ENCODE data around the gene TXNRD1.

The TXNRD1 gene

GRCh38 chr12:104360983-104361707 is 145.6 kb downstream of the TXNRD1 start:
- Histone ChIP-seq H3K36me3 (no peaks in the 10 kb centered on the region), H3K4me1 (ENCODE audit: control insufficient read depth in 1 of 2, insufficient read depth in 1 of 2, low read depth in 1 of 2, low read length in 1 of 2) (peaks cover 0 to 3% of the 10 kb centered on the region in 2 experiments), H3K9me3 (no peaks in the 10 kb centered on the region), H3K27me3 (no peaks in the 10 kb centered on the region), H3K27ac (no peak overlapping the region), H3K4me3 (ENCODE audit: low read depth in 1 of 2, low read length in 1 of 2) (no peak overlapping the region)
- no peak for TF ChIP-seq CTCF (IDR thresholded peaks at IDR 0.05)

DNA sequence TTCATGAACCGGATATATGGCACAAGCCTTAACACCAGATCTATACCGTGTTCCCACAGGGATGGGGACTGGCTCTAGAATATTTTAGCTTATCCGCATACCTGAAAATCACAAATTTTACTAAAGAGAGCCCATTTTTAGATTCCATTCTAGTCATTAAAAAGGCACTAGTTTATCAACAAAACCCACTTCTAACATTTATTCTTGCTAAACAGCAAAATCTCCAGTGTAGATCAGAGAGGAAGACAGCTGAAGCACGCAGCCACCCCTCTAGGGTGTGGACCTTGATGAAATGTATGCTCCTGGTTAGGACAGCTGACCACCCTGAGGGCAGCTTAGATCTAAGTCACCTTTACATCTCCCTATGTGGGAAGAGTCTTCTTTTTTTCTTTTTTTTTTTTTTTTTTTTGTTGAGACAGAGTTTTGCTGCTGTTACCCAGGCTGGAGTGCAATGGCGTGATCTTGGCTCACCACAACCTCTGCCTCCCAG is 150.4 kb downstream of the TXNRD1 start:
- Histone ChIP-seq H3K4me1 (ENCODE audit: control insufficient read depth in 1 of 2, insufficient read depth in 1 of 2, low read depth in 1 of 2, low read length in 1 of 2) (no peaks in the 10 kb centered on the region), H3K9me3 (no peaks in the 10 kb centered on the region), H3K4me3 (ENCODE audit: low read depth in 1 of 2, low read length in 1 of 2) (no peak overlapping the region), H3K36me3 (no peaks in the 10 kb centered on the region), H3K27me3 (peaks cover 1% of the 10 kb centered on the region), H3K27ac (no peak overlapping the region)
- no peak for TF ChIP-seq CTCF (IDR thresholded peaks at IDR 0.05)

- Histone ChIP-seq H3K27ac (no peak overlapping the region), H3K9me3 (no peaks in the 10 kb centered on the region), H3K4me1 (ENCODE audit: control insufficient read depth in 1 of 2, insufficient read depth in 1 of 2, low read depth in 1 of 2, low read length in 1 of 2) (peaks cover 5 to 9% of the 10 kb centered on the region in 2 experiments), H3K36me3 (no peaks in the 10 kb centered on the region), H3K27me3 (peaks cover 10% of the 10 kb centered on the region), H3K4me3 (ENCODE audit: low read depth in 1 of 2, low read length in 1 of 2) (no peak overlapping the region)
- no peak for TF ChIP-seq CTCF (IDR thresholded peaks at IDR 0.05)
Measured at GRCh38 chr12:104369708-104370107, 154.1 kb downstream of the TXNRD1 start.

- TF ChIP-seq CTCF (IDR thresholded peaks at IDR 0.05), result no peak
- no peak overlapping the region for H3K27ac ChIP-seq
Measured at GRCh38 chr12:104371043-104371870, 155.7 kb downstream of the TXNRD1 start.

GRCh38 chr12:104372061-104372720 is 156.6 kb downstream of the TXNRD1 start:
- Histone ChIP-seq H3K27me3 (peaks cover 10% of the 10 kb centered on the region), H3K4me3 (ENCODE audit: low read depth in 1 of 2, low read length in 1 of 2) (no peak overlapping the region), H3K9me3 (no peaks in the 10 kb centered on the region), H3K36me3 (no peaks in the 10 kb centered on the region), H3K4me1 (ENCODE audit: control insufficient read depth in 1 of 2, insufficient read depth in 1 of 2, low read depth in 1 of 2, low read length in 1 of 2) (peaks cover 5 to 9% of the 10 kb centered on the region in 2 experiments), H3K27ac (no peak overlapping the region)
- TF ChIP-seq CTCF (IDR thresholded peaks at IDR 0.05), result no peak

More at GRCh38 chr12:104371043-104371870, 155.7 kb downstream of the TXNRD1 start:
- Histone ChIP-seq H3K36me3 (no peaks in the 10 kb centered on the region), H3K9me3 (no peaks in the 10 kb centered on the region), H3K27me3 (peaks cover 10% of the 10 kb centered on the region), H3K4me3 (ENCODE audit: low read depth in 1 of 2, low read length in 1 of 2) (no peak overlapping the region), H3K4me1 (ENCODE audit: control insufficient read depth in 1 of 2, insufficient read depth in 1 of 2, low read depth in 1 of 2, low read length in 1 of 2) (peaks cover 5 to 9% of the 10 kb centered on the region in 2 experiments)

Measured in neutrophil (primary cell).